Stimulated activated CD4-positive, alpha-beta T cell treated with anti-CD3 and anti-CD28 coated beads, Interleukin-15, amount 100 ng/mL, for 24 hours (primary cell): Measurements from ENCODE around the gene TSPAN4.

Source experiments
- DNase-seq: peaks from one replicate; pipeline ENCODE4 v3.0.0-alpha.2; 2020

The TSPAN4 gene

DNA sequence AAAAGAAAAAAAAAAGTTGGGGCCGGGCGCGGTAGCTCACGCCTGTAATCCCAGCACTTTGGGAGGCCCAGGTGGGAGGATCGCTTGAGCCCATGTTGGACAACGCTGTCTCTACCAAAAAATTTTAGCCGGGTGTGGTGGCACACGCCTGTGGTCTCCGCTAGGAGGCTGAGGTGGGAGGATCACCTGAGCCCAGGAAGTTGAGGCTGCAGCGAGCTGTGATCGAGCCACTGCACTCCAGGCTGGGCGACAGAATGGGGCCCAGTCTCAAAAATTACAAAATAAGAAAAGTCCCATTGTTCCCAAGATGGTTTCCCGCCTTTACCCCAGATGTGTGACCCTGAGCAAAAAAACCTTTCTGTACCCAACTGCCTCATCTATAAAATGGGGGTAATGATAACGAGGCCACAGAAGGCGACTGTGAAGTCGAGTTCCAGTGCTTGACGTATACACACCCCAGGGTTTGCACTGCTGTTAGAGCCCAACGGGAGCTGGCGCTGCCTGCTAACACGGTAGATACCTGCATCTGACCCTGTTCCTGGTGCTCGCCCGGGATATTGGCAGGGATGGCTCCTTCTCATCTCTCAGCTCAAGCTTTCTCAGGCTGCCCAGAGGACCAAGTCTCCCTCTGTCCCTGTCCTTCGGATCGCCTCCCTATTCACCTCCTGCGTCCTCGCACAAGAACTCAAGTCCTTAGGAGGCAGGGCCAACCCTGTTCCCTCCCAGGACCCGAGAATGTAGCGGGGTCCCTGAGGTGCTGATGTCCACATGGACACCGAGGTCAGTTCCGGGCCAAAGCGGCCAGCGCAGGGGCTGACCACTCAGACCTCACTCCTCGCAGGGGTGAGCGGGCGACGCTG lies 34.0 kb upstream of the TSPAN4 start:
- DNase-seq, result peak; percentile 59

DNA sequence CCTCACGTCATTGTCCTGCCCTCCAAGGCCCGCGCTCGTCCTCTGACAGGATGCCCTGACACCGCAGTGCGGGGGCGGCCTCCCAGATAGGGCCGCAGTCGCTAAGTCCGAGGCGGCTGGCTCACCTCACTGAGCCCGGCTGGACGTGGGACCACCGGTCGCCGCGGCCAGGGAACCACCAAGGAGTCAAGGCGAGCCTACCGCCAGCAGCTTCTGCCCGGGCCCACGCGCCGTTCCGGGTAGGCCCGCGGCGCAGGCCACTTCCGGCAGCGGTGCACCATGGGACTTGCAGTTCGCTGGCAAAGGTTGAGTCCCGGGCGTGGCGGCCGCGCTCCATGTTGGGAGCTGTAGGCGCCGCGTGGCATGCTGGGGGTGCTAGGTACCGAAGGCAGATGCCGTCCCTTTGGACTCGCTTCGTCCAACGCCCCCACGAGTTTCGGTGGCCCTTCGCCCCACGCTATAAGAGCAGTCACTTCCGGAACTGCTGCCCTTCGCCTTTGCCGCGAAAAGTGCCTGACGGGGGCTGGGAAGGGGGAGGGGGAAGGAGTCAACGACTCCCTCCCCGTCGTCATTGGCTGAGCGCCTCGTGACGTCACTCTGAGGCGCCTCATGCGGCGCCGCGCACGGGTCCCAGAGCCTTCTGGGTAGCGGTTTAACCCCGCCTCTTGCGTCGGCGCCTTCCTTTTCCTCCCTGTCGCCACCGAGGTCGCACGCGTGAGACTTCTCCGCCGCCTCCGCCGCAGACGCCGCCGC lies 33.2 kb upstream of the TSPAN4 start, which contains the start of gene RPLP2:
RPLP2 (plus strand) TSS at position 681 of the 753 bp plus-strand sequence. CDS start 268 bp downstream, outside the sequence.
- peak; percentile 98 for DNase-seq

DNA sequence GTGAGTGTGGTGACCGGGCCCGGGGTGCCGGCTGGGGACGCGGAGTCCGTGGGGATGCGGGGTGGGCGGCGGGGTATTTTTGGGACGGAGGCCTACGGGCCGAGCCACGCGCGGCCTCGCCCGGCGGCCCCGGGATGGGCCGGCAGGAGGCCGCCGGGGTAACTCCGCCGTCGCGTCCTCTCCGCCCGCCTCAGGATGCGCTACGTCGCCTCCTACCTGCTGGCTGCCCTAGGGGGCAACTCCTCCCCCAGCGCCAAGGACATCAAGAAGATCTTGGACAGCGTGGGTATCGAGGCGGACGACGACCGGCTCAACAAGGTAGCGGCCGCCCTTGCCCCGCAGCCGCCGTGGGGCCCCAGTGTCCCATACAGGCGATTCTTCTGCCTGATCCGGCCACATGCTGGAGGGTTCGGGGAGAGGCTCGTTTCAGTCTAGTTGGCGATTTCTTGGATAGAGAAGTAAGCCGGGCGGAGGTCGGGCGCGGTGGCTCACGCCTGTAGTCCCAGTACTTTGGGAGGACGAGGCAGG lies 32.5 kb upstream of the TSPAN4 start:
- DNase-seq, result no peak

DNA sequence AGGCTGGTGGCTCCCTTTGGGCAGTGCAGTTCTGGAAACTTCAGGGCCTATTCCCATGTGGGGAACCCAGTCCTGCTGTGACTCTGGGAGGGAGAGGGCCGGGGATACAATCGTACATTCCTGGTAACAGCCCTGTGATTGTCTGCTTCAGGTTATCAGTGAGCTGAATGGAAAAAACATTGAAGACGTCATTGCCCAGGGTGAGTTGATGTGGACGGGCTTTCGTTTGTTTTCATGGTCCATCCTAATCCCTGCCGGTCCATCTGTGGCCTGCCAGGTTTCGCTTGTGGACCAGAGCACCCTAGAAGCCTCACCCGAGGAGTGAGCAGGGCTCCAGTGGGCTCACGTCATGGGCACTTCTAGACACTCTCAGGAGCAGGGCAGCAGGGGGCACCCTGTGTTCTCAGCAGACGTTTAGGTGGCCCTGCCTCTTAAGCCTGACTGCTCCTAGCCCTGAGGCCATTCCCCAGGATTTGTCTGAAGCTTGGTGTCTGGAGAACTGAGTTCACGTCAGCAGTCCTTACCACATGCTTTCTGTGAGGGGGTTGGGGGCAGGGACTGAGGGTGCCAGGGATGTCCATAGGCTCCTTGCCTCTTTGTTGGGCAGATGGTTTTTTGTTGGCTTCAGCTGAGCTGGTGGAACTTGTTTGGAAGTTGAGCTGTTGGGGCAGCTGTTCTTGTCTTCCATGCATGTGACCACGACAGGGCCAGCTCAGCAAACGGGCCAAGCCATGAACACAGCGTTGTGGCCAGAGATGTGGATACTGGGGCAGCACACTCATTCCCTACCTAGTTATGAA lies 31.0 kb upstream of the TSPAN4 start:
- DNase-seq, result no peak

DNA sequence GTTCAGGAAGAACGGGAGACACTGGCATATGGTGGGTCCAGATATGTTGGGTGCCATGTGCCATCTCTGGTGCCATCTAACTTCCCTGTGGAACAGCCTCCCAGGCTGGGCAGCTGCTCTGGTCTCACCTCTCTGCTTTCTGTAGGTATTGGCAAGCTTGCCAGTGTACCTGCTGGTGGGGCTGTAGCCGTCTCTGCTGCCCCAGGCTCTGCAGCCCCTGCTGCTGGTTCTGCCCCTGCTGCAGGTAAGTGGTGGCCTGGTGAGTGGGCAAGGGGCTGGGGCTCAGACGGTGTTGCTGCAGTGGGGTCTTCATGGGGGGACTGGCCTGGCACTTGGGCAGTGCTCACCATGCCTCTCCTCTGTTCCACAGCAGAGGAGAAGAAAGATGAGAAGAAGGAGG lies 30.3 kb upstream of the TSPAN4 start:
- no peak for DNase-seq

DNA sequence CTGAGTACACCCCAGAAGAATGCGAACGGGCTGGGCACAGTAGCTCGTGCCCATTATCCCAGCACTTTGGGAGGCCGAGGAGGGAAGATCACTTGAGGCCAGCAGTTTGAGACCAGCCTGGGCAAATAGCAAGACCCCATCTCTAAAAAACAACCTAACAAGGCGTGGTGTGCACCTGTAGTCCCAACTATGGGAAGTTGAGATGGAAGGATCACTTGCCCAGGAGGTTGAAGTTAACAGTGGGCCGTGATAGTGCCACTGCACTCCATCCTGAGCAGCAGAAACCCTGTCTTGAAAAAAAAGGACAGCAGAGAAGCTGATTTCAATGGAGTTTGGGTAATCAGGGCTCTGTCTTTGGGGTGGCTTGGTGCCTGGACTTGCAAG lies 29.6 kb upstream of the TSPAN4 start:
- no peak for DNase-seq

DNA sequence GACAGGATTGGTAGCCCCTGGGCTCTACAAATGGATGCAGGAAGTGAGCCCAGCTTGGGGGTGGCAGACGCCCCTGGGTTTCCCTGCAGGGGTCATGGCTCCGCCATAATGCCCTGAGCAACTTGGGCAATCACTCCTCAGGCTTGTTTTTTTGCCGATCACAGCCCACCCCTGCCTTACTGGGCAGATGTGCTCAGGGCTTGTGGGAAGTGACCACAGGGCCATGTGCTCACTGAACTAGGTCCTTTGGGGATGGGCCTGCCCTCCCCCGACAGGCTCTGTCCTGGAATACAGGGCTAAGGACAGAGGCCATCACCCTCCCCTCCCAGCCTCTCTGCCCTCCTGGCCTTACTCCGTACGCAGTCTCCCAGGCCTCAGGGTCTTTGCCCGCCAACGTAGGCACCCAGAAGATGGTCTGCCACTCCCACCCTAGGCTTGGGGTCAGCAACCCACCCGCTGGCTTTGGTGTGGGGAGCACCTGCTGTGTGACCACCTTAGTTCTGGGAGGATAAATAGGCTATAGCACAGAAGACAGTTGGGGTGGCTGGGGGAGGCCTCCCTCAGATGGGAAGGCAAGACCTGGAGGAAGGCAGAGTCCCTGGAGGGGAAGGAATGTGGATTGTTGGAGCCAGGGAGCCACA lies 29.1 kb upstream of the TSPAN4 start:
- DNase-seq, result no peak

DNA sequence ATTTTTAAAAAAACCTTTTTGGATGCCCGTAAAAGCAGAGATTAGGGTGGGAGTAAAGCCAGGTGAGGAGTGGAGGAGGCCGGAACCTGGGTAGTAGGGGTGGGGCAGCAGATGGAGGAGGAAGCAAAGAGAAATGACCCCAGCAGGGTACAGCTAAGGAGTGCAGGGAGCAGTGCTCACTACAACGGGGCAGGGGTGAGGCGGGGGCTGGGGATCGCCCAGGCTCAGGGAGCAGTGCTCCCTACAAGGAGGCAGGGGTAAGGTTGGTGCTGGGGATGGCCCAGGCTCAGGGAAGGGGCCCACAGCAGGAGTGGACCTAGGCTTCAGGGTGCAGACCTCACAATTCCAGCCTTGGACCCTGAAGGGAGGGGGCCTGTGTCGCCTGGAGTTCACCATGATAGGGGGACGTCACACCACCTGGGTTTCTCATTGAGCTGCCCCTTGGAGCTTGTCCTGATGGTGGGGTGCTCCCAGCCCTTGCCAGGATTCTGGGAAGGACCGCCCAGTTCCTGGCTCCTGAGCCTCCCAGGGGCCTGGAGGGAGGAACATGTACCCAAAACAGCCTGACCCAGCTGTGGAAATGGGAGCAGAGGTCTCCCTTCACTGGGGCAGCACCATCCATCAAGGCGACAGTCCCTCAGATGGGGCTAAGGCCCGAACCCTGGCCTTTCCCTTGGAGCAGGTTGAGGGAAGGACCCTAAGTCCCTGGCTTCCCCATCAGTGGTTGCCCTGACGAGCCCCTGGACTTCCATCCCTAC lies 26.8 kb upstream of the TSPAN4 start:
- DNase-seq, result no peak

DNA sequence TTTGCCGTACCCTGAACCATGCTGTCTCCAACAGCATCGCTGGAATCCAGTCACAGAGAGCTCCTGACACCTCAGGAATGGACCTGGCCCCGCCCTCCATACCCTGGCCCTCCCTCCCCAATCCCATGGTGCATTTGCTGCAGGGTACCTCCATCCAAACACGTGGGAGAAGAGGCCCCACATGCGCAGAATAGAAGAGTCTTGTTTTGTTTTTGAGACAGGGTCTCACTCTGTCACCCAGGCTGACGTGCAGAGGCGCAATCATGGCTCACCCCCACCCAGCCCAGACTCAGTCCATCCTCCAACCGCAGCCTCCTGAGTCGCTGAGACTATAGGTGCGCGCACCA lies 26.2 kb upstream of the TSPAN4 start:
- peak; percentile 46 for DNase-seq

DNA sequence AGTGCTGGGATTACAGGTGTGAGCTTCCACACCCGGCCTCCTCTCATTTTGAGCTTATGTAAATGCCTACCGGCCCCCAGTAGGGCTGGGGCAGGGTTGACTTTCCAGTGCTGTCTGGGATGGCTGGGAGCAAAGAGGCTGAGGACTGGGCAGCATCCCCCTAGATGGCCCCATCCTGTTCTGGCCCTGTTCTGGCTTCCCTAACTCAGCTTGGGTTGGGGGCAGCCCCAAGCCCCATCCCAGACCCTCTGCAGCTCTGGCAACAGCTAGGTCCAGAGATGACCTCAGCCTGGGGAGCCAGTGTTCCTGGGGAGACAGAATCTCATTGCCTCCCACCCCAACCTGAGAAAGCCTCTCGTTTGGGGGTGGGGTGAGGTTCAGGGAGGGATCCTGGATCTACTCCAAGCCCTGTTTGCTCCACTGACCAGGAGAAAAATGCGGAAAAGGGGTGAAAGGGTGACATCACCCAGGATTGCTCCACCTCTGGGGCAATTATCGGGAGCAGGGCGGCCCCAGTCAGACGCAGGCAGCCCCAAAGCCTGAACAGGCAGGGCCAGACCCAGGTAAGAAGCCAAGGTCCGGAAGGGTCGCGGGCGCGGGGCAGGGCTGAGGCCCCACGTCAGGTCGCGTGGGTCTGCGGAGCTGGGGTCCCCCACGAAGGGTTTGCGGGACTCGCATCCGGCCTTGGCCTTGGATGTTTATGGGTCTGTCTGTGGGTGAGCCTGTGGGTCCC lies 24.1 kb upstream of the TSPAN4 start, which contains the start of gene PNPLA2:
PNPLA2 (plus strand) TSS at position 519 of the 733 bp plus-strand sequence. CDS start 805 bp downstream, outside the sequence.
- no peak for DNase-seq

DNA sequence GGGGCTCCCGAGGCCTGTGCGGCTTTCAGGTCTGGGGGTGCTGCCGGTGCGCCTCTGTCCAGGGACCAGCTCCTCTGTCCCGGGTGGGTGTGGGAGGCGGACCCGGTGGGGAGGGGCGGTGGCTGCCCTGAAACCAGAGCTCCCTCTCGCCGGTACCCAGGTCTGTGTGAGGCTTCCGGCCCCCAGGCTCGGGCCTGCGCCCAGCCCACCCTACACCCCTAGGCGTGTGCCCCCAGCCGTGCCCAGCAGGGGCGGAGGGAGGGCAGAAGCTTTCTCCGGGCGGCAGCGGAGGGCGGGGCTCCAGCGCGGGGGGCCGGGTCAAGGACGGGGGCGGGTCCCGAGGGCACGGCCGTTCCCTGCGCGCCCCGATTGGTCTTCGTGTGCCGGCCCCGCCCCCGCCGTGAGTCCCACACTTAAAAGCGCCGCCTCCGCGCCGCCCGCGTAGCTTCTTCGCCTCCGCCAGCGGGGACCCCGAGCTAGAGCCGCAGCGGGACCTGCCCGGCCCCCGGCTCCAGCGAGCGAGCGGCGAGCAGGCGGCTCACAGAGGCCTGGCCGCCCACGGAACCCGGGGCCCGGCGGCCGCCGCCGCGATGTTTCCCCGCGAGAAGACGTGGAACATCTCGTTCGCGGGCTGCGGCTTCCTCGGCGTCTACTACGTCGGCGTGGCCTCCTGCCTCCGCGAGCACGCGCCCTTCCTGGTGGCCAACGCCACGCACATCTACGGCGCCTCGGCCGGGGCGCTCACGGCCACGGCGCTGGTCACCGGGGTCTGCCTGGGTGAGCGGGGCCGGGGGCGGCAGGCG lies 23.3 kb upstream of the TSPAN4 start:
- DNase-seq, result peak; percentile 94

DNA sequence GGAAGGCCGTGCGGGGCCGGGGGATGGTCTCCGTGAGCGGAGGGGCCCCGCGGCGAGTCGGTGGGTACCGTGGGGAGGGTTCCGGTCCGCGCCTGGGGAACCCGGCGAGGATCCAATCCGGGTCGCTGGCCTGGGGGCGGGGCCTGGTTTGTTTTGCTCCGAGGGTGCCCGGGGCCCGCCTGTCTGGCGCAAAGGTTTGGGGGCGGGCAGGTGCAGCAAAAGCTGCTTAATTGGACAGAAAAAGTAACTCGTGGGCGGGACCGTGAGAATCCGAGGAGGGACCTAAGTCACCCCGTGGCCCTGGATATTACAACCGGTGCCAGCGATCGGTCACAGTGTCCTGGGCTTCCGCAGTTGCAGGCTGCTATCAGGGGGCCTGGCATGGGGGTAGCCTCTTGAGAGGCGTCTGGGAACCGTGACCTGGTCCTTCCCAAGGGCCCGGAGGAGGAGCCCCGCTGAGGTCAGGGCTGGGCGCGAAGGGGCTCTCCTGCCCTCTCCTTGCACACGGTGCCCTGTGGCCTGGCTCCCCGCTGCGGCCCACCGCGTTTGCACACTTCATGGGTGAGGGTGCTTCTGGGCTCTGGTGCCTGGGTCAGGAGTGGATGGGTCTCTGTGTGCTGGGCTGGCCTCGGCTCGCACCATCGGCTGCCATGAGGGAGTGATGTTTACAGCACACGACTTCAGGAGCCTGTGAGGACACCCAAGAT lies 22.6 kb upstream of the TSPAN4 start:
- peak; percentile 97 for DNase-seq

DNA sequence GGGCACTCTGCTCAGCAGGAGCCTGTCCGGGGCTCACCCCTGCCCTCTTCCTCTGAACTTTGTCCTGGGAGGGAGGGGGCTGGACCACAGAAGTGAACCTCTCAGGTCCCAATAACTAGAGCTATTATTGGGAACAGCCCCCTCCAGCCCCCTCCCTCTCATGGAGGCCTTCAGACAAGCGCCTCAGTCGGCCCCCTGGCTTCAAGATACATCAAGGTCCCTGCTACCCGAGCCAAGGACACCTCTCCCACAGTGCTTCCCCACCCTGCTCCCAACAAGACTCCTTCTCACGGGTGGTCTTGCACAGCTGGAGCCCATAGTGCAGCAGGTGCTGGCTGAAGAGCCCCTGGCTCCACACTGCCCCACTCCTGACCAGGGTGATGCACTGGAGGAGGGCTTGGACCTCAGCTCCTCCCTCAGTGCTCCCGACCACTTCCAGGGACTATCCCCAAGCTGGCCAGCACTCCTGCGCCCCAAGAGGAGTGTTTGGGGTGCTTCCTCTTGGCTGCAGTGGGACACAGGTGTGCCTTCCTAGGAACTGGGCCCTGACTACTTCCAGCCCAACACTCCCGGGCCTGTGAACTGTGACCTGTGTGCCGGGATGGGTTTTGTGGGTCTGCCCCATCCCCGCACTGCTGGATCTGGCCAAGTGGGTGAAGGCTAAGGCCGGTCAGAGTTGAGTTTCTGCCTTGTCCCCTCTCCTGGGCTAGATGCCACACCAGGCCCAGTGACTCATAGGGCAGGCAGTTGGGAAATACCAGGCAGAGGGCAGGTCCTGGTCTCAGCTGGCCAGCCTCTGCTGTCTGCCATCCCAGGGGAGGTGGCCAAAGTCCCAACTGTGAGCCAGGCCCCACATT lies 21.8 kb upstream of the TSPAN4 start:
- DNase-seq, result no peak

DNA sequence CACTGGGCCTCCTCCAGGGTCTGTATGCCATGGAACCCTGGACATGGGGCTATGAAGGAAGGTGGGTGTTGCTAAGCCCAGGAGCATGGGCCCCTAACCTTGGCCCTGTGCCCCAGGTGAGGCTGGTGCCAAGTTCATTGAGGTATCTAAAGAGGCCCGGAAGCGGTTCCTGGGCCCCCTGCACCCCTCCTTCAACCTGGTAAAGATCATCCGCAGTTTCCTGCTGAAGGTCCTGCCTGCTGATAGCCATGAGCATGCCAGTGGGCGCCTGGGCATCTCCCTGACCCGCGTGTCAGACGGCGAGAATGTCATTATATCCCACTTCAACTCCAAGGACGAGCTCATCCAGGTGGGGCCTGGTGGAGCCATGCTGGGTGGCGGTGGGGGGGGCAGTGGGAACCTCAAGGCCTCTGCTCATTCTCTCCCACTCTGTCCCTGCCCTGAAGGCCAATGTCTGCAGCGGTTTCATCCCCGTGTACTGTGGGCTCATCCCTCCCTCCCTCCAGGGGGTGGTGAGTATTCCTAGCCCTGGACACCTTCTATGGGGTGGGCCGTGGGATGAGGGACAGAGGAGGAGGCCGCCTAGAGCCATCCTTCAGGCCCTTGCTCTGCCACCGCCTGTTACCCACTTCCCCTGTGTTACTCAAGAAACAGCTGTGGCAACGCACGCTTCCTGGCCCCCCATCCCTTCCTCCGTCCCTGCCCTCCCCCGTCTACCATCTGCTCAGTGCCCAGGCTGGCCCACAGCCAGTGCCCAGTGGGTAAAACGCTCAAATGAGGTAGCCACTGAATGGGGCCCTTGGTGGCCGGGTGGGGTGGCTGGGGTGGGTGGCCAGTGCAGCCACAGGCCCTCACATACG lies 20.9 kb upstream of the TSPAN4 start:
- no peak for DNase-seq

DNA sequence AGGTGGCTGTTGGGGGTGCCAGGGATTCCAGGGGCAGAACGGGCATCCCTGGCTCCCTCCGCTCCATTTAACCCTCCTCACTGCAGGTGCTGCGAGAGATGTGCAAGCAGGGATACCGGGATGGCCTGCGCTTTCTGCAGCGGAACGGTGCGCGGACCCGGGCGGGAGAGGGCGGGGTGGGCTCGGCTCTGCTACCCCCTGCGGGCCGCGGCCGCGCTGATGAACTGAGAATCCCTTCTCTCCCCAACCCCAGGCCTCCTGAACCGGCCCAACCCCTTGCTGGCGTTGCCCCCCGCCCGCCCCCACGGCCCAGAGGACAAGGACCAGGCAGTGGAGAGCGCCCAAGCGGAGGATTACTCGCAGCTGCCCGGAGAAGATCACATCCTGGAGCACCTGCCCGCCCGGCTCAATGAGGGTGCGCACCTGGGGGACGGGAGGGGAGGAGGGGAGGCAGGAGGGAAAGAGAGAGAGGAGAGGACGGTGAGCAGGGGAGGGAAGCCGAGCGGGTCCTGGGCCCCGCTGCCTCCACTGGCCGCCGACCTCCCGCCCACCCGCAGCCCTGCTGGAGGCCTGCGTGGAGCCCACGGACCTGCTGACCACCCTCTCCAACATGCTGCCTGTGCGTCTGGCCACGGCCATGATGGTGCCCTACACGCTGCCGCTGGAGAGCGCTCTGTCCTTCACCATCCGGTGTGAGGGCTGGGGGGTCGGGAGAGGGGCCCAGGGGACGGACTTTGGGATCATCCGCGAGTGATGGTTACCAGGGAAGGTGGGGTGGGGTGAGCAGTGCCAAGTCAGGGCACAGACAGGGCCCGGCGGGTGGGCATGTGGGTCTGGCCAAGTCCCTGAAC lies 19.0 kb upstream of the TSPAN4 start:
- no peak for DNase-seq

DNA sequence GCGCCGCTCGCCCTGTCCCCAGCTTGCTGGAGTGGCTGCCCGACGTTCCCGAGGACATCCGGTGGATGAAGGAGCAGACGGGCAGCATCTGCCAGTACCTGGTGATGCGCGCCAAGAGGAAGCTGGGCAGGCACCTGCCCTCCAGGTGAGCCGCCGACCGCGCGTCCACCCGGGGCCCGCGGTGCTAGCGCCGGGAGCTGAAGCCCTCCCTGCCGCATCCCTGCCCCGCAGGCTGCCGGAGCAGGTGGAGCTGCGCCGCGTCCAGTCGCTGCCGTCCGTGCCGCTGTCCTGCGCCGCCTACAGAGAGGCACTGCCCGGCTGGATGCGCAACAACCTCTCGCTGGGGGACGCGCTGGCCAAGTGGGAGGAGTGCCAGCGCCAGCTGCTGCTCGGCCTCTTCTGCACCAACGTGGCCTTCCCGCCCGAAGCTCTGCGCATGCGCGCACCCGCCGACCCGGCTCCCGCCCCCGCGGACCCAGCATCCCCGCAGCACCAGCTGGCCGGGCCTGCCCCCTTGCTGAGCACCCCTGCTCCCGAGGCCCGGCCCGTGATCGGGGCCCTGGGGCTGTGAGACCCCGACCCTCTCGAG lies 18.3 kb upstream of the TSPAN4 start:
- no peak for DNase-seq
